GM23338 (cell line): ENCODE results near the gene CEMIP2.

ENCODE experiments used
- CREB1 ChIP-seq: fragments of 250-450 bp; sonication (Bioruptor Pico); IDR thresholded peaks from 2 replicates; pipeline ENCODE4 v1.5.0; 2020; ENCODE audit warnings: low read depth, mild to moderate bottlenecking, moderate library complexity
- CTCF ChIP-seq, 2 experiments: fragments of 200-600 bp in 1 of 2; sonication (generic) in 1 of 2; conservative IDR thresholded peaks; 2 replicates each; pipeline versions ENCODE4 v1.5.1 to v1.6.1; 2016 to 2017; ENCODE audit warnings: antibody characterized with exemption in 2 of 2, low read depth in 2 of 2, mild to moderate bottlenecking in 2 of 2, moderate library complexity in 1 of 2
- EZH2 ChIP-seq: fragments of 200-600 bp; sonication (generic); IDR thresholded peaks from one replicate; pipeline ENCODE4 v1.8.0; 2017; ENCODE audit warnings: antibody characterized with exemption, mild to moderate bottlenecking, low read depth; ENCODE audit not compliant: unreplicated experiment
- EZH2phosphoT487 ChIP-seq: fragments of 200-600 bp; sonication (generic); IDR thresholded peaks from one replicate; pipeline ENCODE4 v1.8.1; 2018; ENCODE audit warnings: antibody characterized with exemption; ENCODE audit not compliant: unreplicated experiment
- POLR2AphosphoS5 ChIP-seq: IDR thresholded peaks from 2 replicates; pipeline ENCODE4 v1.6.1; 2016; ENCODE audit warnings: antibody characterized with exemption, low read depth
- REST ChIP-seq: IDR thresholded peaks from one replicate; pipeline ENCODE4 v1.6.1; 2018; ENCODE audit warnings: antibody characterized with exemption; ENCODE audit not compliant: unreplicated experiment
- ZNF114 ChIP-seq: fragments of 250-450 bp; sonication (Bioruptor Pico); IDR thresholded peaks from 2 replicates; pipeline ENCODE4 v1.5.0; 2020; ENCODE audit warnings: mild to moderate bottlenecking, moderate library complexity

- TF ChIP-seq CTCF (conservative IDR thresholded peaks at IDR 0.05; ENCODE audit: low read depth in 2 of 2) = no peak
- no peak for TF ChIP-seq POLR2AphosphoS5
- no peak for TF ChIP-seq EZH2
- TF ChIP-seq ZNF114 (CRISPR knock-in tag) = no peak
- TF ChIP-seq CREB1 (CRISPR knock-in tag) = no peak
- TF ChIP-seq EZH2phosphoT487 = no peak
- TF ChIP-seq REST = no peak
Observed at GRCh38 chr9:71684566-71684965, 83.7 kb downstream of the CEMIP2 start.
